ENCODE results near the gene RAI1. TPM values are rescaled to one million over a fixed set of nuclear protein-coding genes. Genes with fewer than 3 reads are reported as not detected.

The RAI1 gene
- total RNA-seq, 1 donor from 2014 or later = 46.2 TPM

GRCh38 chr17:17737961-17738894 is 57.0 kb downstream of the RAI1 start:
- no peak overlapping the region for H3K4me3 Mint-ChIP-seq (ENCODE audit: unreplicated experiment)
- H3K27me3 Mint-ChIP-seq (ENCODE audit: unreplicated experiment) = peaks cover 6% of the 10 kb centered on the region
- H3K36me3 Mint-ChIP-seq (ENCODE audit: low read depth, unreplicated experiment) = peaks cover 5% of the 10 kb centered on the region
- H3K4me1 Mint-ChIP-seq (ENCODE audit: unreplicated experiment) = peaks cover 28% of the 10 kb centered on the region
- TF ChIP-seq CTCF (IDR thresholded peaks at IDR 0.05; ENCODE audit: unreplicated experiment) = no peak
- DNase-seq (ENCODE audit: low spot score) = no peak
- peak overlapping the region; percentile 74 for H3K27ac Mint-ChIP-seq (ENCODE audit: unreplicated experiment)
- H3K9me3 Mint-ChIP-seq (ENCODE audit: unreplicated experiment) = no peaks in the 10 kb centered on the region

DNA sequence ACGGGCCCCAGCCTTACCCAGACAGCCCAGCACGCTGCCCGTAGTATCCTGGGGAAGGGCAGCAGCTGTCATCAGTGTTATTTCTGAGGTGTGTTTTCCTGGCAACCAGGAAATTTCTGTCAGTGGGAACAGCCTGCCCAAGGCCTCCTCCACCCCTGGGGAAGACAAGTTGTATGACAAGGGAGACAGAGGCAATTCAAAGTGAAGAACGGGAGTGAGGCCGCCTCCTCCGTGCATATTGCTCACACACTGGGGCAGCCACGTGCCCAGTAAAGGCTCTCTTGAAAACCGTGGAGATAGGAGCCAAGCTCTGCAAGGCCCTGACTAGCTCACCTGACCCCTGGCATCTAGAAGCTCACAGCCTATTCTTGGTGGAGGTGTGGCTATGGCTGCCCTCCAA is 57.6 kb downstream of the RAI1 start:
- Mint-ChIP-seq H3K4me3 (ENCODE audit: unreplicated experiment) (no peak overlapping the region), H3K4me1 (ENCODE audit: unreplicated experiment) (peaks cover 28% of the 10 kb centered on the region), H3K27ac (ENCODE audit: unreplicated experiment) (peak overlapping the region; percentile 74), H3K27me3 (ENCODE audit: unreplicated experiment) (peaks cover 6% of the 10 kb centered on the region), H3K36me3 (ENCODE audit: low read depth, unreplicated experiment) (peaks cover 5% of the 10 kb centered on the region), H3K9me3 (ENCODE audit: unreplicated experiment) (no peaks in the 10 kb centered on the region)
- no peak for DNase-seq (ENCODE audit: low spot score)
- TF ChIP-seq CTCF (IDR thresholded peaks at IDR 0.05; ENCODE audit: unreplicated experiment) = no peak

- peaks cover 5% of the 10 kb centered on the region for H3K36me3 Mint-ChIP-seq (ENCODE audit: low read depth, unreplicated experiment)
- no peak for DNase-seq (ENCODE audit: low spot score)
- H3K4me3 Mint-ChIP-seq (ENCODE audit: unreplicated experiment) = no peak overlapping the region
- no peak overlapping the region for H3K27ac Mint-ChIP-seq (ENCODE audit: unreplicated experiment)
- H3K9me3 Mint-ChIP-seq (ENCODE audit: unreplicated experiment) = no peaks in the 10 kb centered on the region
- H3K4me1 Mint-ChIP-seq (ENCODE audit: unreplicated experiment) = peaks cover 28% of the 10 kb centered on the region
- no peak for TF ChIP-seq CTCF (IDR thresholded peaks at IDR 0.05; ENCODE audit: unreplicated experiment)
- peaks cover 6% of the 10 kb centered on the region for H3K27me3 Mint-ChIP-seq (ENCODE audit: unreplicated experiment)
Observed at GRCh38 chr17:17739388-17740066, 58.3 kb downstream of the RAI1 start.

- Mint-ChIP-seq H3K4me1 (ENCODE audit: unreplicated experiment) (peaks cover 34% of the 10 kb centered on the region), H3K9me3 (ENCODE audit: unreplicated experiment) (no peaks in the 10 kb centered on the region), H3K27me3 (ENCODE audit: unreplicated experiment) (peaks cover 12% of the 10 kb centered on the region), H3K36me3 (ENCODE audit: low read depth, unreplicated experiment) (peaks cover 5% of the 10 kb centered on the region), H3K27ac (ENCODE audit: unreplicated experiment) (peak overlapping the region; percentile 48), H3K4me3 (ENCODE audit: unreplicated experiment) (no peak overlapping the region)
- no peak for TF ChIP-seq CTCF (IDR thresholded peaks at IDR 0.05; ENCODE audit: unreplicated experiment)
- DNase-seq (ENCODE audit: low spot score) = no peak
Observed at GRCh38 chr17:17740615-17741348, 59.5 kb downstream of the RAI1 start.

Measured in endothelial cell (in vitro differentiated cells).